ENCODE data around the gene GRAP2.

Gene GRAP2

DNA sequence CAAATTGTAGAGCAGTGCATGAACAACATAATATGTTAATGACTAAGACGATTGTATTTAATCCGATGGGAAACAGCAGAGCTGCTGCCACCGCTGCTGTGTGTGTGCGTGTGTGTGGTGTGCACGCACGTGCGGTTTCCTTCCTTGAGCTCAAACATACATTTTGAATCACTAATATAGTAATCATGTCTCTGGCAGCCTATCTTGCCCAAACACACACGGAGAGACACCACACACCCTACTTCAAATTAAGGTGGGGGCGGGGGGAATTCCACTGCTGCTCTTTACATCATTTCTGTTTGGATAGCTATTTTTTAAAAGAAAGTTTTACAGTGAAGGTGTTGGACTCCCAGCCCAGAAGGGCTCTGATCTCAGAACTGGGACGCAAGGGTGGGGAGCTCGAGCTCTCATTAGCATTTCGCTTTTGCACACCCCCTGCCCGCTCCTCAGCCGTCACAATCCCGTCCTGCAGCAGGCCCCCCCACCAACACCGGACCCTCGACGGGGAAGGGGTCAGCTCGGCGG lies 93.2 kb downstream of the GRAP2 start:
- DNase-seq (ENCODE audit: low spot score) = no peak

DNA sequence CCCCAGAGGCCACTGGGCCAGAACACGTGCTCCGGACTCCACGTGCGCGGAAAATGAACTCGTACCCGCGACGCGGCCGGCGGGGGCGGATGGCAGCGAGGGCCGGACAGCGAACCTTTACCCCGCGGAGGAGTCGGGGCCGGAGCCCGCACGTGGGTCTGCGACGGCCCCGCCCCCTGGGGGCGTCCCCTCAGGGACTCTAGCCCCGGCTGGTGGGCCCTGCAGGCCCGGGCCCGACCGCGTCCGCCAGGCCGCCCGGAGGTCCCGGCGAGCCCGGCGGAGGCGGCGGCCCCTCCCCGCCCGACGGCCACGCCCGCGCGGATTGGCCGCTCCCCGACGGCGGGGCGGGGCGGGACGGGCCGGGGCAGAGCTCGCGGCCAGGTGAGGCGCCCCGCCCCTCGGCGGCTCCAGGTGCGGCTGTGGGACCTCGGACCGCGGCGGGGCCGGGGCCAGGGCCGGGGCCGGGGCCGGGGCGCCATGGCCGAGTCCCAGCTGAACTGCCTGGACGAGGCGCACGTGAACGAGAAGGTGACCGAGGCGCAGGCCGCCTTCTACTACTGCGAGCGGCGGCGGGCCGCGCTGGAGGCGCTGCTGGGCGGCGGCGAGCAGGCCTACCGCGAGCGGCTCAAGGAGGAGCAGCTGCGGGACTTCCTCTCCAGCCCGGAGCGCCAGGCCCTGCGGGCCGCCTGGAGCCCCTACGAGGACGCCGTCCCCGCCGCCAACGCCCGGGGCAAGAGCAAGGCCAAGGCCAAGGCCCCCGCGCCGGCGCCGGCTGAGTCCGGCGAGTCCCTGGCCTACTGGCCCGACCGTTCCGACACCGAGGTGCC lies 93.9 kb downstream of the GRAP2 start, which contains the start of gene FAM83F:
TSS of gene FAM83F (plus strand) at position 389 of the 827 bp plus-strand sequence. CDS start at position 478, 89 bp downstream.
- peak; percentile 69 for DNase-seq (ENCODE audit: low spot score)

DNA sequence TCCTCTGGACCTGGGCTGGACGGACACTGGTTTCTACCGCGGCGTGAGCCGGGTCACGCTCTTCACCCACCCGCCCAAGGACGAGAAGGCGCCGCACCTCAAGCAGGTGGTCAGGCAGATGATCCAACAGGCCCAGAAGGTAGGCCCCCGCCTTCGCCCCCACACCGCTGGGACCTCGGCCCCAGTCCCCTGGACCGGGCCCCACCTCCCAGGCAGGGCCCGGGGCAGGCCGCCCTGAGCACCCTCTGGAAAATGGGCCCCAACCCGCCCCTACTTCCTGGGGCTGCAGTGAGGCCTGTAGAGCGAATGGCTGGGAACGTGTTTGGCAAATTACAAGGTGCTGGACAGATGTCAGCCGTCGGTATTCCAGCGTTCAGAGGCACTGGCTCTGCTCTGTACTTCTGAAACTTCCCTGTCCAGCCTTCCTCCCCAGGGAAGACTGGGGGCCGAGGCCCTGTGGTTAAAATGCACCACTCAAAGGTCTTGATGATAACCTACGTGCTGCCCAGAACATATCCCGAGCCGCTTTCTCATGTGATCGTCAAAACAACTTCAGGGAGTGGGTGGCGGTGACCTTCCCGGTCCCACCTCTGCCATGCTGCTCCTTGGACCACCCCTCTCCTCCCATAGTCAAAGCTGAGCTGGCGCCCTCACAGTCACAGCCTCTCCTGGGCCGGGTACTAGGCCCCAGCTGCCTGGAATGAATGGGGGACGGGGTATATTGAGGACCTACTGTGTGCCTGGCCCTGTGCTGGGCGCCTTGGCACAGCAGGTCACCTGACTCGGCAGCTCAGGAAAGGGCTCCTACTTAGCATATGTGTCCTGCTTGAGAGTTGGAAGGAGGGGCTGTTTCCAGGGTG lies 94.7 kb downstream of the GRAP2 start:
- DNase-seq (ENCODE audit: low spot score) = no peak

DNA sequence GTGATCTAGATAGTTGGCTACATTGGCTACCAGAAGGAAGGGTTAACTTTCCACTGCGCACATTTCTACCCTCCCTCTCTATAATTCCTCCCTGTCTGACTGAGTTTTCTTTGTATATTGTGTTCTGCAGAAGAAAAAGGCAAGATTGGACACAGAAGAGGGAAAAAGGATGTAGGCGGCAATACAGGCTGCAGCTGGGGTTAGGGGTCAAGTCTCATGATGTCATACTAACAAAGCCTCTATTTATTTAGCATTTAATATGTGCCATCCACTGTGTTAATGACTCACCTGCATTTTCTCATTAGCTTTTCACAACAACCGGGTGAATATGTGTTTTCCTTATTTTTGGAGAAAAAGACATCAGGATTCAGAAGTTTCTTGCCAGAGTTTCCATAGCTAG lies 95.8 kb downstream of the GRAP2 start:
- no peak for DNase-seq (ENCODE audit: low spot score)

DNA sequence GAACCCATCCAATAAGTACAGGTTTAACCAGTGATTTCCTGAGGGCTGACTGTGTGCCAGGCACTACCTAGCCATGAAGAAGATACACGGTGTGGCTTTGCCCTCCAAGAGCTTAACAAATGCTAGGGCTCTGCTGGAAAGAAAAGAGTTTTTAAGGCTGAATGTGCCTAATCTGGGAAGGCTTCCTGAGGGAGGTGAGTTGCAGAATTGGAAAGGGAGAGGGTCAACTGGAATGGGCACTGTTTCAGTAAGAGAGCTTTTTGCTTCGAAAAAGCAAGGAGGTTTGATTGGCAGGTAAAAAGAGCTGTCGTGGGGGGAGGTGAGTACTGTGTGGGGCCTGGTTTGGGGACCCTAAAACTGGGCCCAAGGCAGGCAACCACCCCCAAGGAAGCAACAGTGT lies 96.5 kb downstream of the GRAP2 start:
- DNase-seq (ENCODE audit: low spot score) = no peak

DNA sequence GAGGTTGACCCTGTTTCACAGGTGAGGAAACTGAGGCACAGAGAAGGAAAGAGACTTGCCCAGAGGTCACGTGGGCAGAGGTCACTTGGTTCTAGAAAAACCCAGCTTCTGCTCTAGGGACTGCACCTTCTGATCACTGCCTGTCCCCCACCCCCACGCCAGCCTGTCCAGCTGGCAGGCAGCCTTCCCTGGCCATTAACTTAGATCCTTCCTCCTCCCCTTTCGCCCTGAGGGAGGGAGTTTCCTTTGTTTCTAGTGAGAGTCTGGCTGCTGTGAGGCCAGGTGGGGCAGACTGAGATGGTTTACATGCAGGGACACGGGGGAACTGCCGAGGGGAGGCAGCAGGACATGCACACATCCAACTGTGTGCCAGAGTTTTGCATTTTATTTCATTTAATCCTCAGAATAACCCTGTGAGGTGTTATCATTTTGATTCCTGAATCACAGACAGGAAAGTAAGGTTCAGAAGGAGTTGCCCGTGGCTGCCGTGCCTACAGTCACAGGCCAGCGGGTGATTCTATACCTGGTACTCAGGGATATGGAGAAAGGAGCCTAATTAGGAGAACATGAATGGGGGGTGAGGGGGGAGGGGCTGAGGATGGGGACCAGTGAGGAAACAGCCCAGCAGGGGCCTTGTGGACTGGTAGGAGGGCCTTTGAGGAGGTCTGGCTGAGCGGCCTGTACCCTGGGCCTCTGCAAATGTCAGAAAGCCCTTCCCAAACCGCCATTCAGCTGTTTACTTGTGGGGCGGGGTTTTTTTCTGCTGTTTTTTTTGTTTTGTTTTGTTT lies 97.2 kb downstream of the GRAP2 start:
- no peak for DNase-seq (ENCODE audit: low spot score)

DNA sequence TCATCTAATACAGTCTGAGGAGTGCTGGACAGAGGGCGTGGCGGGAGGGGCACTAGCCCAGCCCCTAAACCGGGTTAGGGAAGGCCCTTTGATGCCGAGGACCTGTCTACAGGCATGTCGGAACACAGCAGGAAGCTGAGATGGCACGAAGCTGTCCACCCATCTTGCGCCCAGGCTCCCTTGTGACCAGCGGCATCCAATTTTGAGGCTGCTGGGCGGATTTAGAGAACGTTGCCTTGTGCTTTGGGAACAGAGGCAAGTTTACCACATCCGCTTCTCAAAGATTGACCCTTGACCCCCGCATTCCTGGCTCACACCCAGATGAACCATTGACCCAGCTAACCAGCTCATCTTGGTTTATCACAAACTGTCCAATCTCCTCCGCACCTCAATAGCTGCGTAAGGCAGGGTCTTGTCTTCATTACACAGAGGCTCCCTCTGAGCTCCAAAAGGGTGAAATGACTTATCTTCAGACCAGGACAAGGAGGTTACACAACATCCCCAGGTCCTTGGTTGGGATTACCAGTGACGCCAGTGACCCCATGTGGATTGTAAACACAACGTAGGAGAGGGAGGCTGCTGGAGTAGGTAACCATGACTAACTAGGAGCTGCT lies 98.4 kb downstream of the GRAP2 start:
- peak; percentile 43 for DNase-seq (ENCODE audit: low spot score)

DNA sequence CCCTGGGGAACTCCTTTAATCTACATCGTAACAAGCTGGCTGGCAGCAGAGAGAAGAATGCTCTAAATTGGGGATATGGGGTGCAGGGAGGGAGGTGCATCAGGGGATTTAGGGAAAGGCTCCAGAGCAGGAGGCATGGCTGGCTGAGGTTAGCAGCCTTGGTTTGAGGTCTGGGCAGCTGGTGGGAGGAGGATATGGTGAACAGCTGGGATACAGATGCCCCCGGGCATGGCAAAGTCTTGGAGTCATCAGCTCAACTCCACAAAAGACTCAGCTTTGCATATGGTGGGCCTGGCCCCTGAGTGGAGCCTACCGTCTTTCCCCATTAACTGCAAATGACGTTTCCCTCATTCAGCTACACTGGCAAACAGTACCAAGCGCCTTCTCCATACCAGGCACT lies 99.3 kb downstream of the GRAP2 start:
- no peak for DNase-seq (ENCODE audit: low spot score)

DNA sequence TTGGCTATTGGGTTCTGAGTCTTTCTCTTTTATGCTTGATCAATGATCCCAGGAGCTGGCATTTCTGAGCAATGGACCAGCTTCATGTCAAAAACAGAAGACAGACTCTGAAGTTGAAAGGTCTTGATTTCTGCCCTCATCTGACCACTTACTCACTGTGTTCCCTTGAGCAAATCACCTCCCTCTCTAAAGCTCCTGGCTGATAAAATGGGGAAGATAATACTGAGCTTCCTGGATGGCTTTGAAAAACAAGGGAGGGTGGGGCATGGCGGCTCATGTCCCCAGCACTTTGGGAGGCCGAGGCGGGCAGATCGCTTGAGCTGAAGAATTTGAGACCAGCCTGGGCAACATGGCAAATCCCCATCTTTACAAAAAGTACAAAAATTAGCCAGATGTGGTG lies 100.2 kb downstream of the GRAP2 start:
- no peak for DNase-seq (ENCODE audit: low spot score)

DNA sequence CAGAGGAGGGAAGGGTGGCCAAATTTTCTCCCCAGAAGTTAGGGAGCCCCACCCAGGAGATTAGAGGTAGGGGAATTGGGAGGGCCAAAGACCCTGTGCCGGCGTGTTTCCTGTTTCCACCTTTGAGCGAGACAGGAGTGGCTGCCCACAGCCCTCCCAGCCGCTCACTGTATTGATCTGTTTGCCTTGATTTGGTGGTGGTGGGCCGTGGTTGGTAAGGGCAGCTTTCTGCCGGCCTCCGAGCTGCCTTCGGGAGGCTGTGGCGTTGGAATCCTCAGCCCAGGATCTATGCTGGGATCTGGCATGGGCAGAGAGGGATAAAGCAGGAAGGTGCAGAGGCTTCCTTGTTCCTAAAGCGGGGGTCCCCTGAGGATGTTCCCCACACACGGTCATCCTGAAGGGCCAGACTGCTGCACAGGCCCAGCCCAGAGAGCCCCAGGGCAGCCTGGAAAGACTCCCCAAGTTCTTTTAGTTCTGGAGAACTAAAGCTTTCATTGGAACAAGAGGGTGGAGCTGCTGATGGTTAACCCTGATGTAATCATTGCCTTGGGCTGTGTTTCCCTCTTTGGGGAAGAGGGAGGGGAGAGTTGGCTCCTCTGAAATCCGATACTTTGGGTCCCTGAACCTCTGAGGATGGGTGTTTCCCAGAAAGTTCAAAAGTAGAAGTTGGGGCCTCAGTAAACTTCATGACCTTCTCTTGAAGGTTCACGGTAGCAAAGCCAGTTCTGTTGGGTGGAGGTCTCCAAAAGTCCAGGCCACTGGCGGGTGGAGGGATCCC lies 101.1 kb downstream of the GRAP2 start:
- DNase-seq (ENCODE audit: low spot score) = no peak

DNA sequence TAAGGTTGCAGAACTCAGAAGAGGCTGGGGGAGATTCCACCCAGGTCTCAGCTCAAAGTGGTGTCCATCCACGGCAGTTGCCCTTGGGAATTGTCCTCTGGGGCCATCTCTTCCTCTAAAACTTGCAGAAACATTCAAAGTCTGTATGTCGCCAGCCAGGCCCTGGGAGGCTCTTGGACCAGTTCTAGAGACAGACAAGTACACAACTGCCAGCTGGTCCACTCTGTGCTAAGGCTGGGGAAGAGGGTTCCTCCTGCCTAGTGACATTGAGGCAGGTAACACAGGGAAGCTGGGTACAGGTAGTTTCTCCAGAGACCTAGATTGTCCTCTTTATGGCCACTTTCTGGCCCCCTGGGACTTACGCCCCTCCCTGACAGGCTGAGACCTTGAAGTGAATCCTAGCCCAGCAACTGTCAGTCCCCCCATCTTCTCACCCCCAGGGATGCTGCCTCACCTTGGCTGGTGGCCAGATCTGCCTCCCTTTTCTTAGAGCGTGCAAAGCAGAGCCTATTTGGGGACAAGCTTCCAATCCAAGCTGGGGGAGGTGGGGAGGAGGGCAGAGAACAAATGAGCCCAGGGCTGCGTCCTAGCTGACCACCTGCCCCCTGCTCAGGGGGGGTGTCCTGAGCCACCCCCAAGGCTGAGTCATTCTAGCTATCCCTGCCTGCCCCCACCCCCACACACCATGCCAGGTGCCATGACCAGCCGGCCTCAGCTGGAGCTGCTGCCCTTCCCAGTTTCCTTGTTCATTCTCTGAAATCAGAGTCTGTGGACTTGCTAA lies 102.2 kb downstream of the GRAP2 start:
- DNase-seq (ENCODE audit: low spot score) = no peak

DNA sequence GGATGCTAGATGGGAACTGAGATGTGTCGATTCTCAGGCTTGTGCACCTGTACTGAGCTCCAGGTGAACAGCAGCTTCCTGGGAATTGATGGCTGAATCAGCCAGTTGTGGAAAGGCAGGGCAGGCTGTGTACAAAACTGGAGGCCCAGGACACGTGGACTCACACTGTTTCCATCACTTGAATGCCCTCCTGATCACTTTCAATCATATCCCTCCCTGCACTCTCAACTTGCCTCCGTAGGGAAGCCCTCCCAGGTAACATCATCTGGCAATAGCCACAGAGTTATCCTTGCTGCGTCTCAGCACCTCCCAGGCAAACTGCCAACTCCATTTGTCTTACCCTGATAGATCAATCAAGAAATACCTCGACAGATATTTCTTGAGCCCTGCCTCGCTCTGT lies 104.0 kb downstream of the GRAP2 start:
- DNase-seq (ENCODE audit: low spot score) = no peak

DNA sequence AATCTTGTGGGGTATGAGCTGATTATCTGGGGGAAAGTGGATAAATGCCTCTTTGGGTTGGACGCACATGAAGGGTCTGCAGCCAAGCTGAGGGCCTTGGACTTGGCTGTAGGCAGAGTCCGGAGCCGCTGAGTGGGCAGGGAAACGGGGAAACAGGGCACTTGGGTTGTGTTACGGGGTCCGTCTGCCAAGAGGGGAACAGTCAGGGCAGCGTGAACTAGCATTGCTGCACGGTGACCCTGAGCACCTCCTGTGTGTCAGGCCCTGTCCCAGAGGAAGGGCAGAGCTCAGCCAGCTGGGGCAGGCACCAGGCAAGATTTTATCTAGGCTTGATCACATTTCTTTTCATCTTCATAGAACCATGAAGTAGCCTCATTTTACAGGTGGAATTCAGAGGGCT lies 105.8 kb downstream of the GRAP2 start:
- no peak for DNase-seq (ENCODE audit: low spot score)

DNA sequence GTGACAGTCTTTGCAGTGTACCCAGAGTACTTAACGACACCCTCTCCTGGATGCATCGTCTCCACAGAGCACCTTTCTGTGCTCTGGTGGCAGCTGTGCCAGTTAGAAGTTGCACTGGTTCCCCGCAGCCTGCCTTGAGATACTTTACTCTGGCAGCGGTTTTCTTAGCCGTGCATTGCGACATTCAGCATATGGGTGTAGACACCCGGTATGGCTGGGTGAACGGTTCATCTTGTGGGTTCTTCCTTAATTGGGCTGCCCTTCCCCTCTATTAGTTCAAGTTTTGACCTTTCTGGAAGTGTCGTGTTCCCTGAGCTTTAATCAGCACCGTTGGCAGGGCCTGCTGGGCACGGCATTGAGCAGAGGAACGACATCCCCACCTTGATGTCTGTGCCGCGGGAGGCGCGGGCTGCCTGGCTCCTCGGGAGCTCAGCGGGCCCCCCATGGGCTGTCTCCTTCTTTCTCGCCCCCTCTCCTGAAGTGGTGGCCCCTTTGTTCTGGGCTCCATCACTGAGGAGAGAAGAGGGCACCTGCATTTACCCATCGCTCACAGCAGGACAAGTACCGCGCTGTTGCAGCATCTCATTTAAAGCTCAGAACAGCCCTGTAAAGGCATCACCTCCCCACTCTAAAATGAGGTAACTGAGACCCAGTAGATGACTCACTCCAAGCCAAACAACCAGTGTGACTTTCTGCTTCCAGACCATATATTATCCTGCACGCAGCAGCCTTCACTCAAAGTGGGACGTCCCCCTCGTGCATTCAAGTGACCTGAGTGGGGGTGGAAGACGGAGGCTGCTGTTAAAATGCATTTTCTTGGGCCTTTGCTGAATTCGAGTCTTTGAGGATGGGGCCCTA lies 107.2 kb downstream of the GRAP2 start:
- DNase-seq (ENCODE audit: low spot score) = no peak

DNA sequence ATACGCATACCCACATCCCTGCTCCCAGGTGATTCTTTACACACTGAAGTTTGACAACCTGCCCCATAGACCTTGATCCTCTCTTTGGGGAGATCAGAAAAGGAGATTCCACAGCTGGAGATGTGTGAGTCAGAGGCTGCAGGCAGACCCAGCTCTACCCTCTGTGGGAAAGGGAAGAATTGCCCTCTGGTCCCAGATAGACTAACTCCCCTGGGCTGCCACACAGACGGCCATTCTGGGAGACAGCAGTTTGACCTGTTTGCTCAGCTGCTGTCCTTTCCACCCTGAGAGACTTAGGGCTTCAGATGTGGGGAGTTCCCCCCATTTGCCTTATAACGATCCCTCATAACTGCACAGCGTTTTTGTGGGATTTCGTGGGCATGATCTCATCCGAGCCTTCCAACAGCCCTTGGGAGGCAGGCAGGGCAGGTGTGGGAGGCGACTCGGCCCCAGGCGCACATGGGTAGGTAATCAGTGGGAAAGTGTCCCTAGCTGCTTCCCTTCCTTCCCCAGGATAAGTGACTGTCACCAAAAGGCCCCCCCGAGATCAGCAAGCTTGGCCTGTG lies 107.9 kb downstream of the GRAP2 start:
- no peak for DNase-seq (ENCODE audit: low spot score)

DNA sequence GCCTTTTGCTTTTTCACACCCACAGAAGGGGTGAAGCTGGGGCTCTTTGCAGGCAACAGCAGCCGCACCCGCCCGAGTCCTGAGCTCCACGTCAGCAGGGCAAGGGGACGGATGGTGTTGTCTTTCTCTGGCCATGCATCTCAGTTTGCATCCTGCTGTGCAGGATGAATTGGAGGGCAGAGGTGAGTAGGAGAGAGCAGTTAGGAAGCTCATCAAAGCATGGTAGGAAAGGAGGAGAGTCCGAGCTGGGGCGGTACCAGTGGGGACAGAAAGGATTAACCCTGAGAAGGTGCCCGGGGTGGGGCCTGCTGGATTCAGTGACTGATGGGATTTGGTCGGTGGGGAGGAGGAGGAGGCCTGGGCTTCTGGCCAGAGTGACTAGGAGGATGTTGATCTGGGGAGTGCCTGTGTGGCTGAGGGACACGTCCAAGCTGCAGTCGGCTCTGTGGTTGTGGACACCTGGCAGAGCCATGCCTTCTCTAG lies 108.4 kb downstream of the GRAP2 start:
- DNase-seq (ENCODE audit: low spot score) = no peak

DNA sequence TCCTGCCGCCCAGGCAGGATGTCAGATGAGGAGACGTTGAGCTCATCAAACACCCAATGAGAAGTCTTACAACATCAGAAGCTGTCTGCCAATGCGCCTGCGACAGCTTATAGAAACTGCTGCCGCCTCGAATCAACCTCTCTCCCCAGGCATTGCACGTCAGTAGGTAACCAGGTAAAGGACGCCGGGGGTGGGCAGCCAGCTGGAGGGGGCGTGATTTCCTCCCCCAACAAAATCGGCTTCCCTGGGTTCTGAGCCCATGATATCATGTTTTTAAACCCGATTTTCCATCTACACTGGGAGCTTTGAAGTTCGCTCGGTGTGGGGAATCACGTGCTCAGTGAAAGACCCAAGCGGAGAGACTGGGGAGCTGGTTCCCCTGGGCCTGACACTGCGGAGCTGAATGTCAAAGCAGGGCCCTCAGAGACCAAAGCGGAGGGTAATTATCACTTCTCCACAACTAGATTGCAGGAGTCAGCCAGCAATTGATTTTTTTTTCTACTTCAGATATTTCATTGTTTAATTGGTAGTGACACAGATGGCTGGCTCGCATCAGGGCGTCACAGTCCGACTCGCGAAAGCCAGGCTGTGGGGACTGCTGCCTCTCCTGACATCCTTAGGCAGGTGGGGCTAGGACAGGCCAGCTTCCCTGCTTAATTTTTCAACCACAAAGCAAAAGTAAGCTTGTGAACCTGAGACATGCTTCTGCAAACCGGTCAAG lies 109.2 kb downstream of the GRAP2 start:
- no peak for DNase-seq (ENCODE audit: low spot score)

DNA sequence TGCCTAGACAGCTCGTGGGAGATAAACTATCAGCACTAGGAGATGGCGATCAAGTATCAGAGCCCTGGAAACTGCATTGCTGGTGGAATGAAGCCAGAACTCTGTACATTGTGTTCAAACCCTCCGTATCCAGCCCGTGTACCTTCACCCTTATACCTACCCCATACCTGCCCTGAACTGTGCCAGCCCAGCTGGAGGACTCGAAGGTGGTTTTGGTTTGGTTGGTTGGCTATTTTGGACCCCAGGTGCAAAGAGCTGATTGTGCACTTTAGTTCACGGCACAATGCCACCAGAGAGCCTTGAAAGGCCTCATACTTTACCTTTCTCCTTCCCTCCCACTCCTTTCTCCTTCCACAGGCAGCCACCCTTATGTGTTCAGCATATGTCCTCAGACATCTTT lies 109.9 kb downstream of the GRAP2 start:
- no peak for DNase-seq (ENCODE audit: low spot score)
